GM12878 (cell line): ENCODE measurements around the gene AOPEP. TPM values are rescaled to one million over a fixed set of nuclear protein-coding genes. Genes with fewer than 3 reads are reported as not detected.

Source experiments
- ATAC-seq: fragments of 200-7000 bp; cut with Tn5 transposase; 3 replicates; pipeline ENCODE4 v1.9.1; 2020; ENCODE audit warnings: mild to moderate bottlenecking, moderate library complexity
- BruUV-seq: library from RNA; stranded (reverse); fragments of 400-500 nt; replicated peaks from 2 replicates; lab custom pipeline; 2021; lab: Mats Ljungman, UMichigan
- CTCF ChIA-PET: fragments of 300-600 bp; sonication (Branson Sonifier 250); formaldehyde crosslinking; extraction: SDS; loops from one replicate; lab custom pipeline; 2021; ENCODE audit warnings: inconsistent platforms; lab: Yijun Ruan, JAX
- POLR2A ChIA-PET: fragments of 350-600 bp; formaldehyde crosslinking; extraction: SDS; loops from one replicate; lab custom pipeline; 2021; ENCODE audit warnings: inconsistent platforms; lab: Charles Lee
- RAD21 ChIA-PET: fragments of 300-600 bp; sonication (Branson Sonifier 250); formaldehyde crosslinking; loops from one replicate; lab custom pipeline; 2023; ENCODE audit warnings: antibody characterized with exemption; ENCODE audit not compliant: unreplicated experiment; lab: Charles Lee
- SMC1A ChIA-PET: fragments of 300-600 bp; sonication (Branson Sonifier 250); formaldehyde crosslinking; loops from one replicate; lab custom pipeline; 2023; ENCODE audit not compliant: unreplicated experiment, uncharacterized antibody; lab: Charles Lee
- DNase-seq: peaks from one replicate; pipeline ENCODE4 v3.0.0-alpha.2; 2011; ENCODE audit warnings: low read depth, low spot score
- FAIRE-seq: peaks from 3 replicates; lab custom pipeline; 2011; peaks lifted over from hg19 to GRCh38; lab: Jason Lieb, UNC
- H2AFZ ChIP-seq: 2 replicates; pipeline ENCODE4 v1.6.0; 2011; ENCODE audit warnings: low read depth, low read length, control low read depth; ENCODE audit not compliant: control insufficient read depth
- H3K27ac ChIP-seq: 2 replicates; pipeline ENCODE4 v1.5.1; 2011; ENCODE audit warnings: control low read depth; ENCODE audit not compliant: control insufficient read depth, insufficient read depth
- H3K27me3 ChIP-seq, 2 experiments: replicated peaks in 1 of 2; 2 replicates each; pipeline versions ENCODE4 v1.6.0 to v1.6.1; 2011; ENCODE audit warnings: low read length in 1 of 2; ENCODE audit not compliant: control insufficient read depth in 2 of 2, insufficient read depth in 2 of 2
- H3K36me3 ChIP-seq, 2 experiments: 2 replicates each; pipeline ENCODE4 v1.5.1; 2011; ENCODE audit warnings: low read length in 1 of 2; ENCODE audit not compliant: control insufficient read depth in 2 of 2, insufficient read depth in 2 of 2
- H3K4me1 ChIP-seq: 2 replicates; pipeline ENCODE4 v1.6.1; 2011; ENCODE audit warnings: mild to moderate bottlenecking, low read length, moderate library complexity, mixed read lengths; ENCODE audit not compliant: control insufficient read depth, insufficient read depth
- H3K4me2 ChIP-seq: 2 replicates; pipeline ENCODE4 v1.6.0; 2011; ENCODE audit warnings: control low read depth; ENCODE audit not compliant: control insufficient read depth, insufficient read depth
- H3K4me3 ChIP-seq: fragments of 200-600 bp; sonication (generic); 2 replicates; pipeline ENCODE4 v1.5.1; 2016
- H3K79me2 ChIP-seq: 2 replicates; pipeline ENCODE4 v1.6.0; 2011; ENCODE audit warnings: low read length; ENCODE audit not compliant: control insufficient read depth, insufficient read depth
- H3K9ac ChIP-seq: 2 replicates; pipeline ENCODE4 v1.8.0; 2011; ENCODE audit warnings: low read length, control low read depth, mixed read lengths; ENCODE audit not compliant: control insufficient read depth, insufficient read depth
- H3K9me3 ChIP-seq: replicated peaks from 3 replicates; pipeline ENCODE4 v1.5.1; 2011; ENCODE audit warnings: mild to moderate bottlenecking, low read length; ENCODE audit not compliant: control insufficient read depth, insufficient read depth
- H4K20me1 ChIP-seq: 2 replicates; pipeline ENCODE4 v1.6.0; 2011; ENCODE audit not compliant: control insufficient read depth, insufficient read depth
- BMI1 ChIP-seq: fragments of 450-650 bp; IDR thresholded peaks from 2 replicates; pipeline ENCODE4 v1.6.1; 2016; ENCODE audit warnings: mild to moderate bottlenecking, moderate library complexity, borderline replicate concordance
- CBX3 ChIP-seq: fragments of 200-600 bp; sonication (generic); IDR thresholded peaks from 2 replicates; pipeline ENCODE4 v1.6.1; 2016; ENCODE audit warnings: low read depth, borderline replicate concordance
- HCFC1 ChIP-seq: fragments of 150-350 bp; IDR thresholded peaks from 2 replicates; pipeline ENCODE4 v1.6.1; 2014; ENCODE audit warnings: low read length
- POLR2AphosphoS5 ChIP-seq: IDR thresholded peaks from 2 replicates; pipeline ENCODE4 v1.6.1; 2011; ENCODE audit warnings: mild to moderate bottlenecking, low read length, inconsistent platforms
- STAT3 ChIP-seq: IDR thresholded peaks from 2 replicates; pipeline ENCODE4 v1.6.1; 2011; ENCODE audit warnings: low read depth, low read length, improper control_type of control experiment
- USF1 ChIP-seq: IDR thresholded peaks from 2 replicates; pipeline ENCODE4 v1.6.1; 2011; ENCODE audit warnings: borderline replicate concordance, low read depth, mild to moderate bottlenecking, moderate library complexity, mixed read lengths, low read length; ENCODE audit not compliant: insufficient read depth; ENCODE audit errors: extremely low read length
- ZNF384 ChIP-seq: IDR thresholded peaks from 2 replicates; pipeline ENCODE4 v1.6.1; 2012; ENCODE audit warnings: low read depth, mild to moderate bottlenecking, low read length, improper control_type of control experiment, borderline replicate concordance
- WGBS: methylation state at CpG from one replicate; pipeline ENCODE4 v1.1.6; 2016; ENCODE audit warnings: low lambda C conversion rate; ENCODE audit not compliant: insufficient replicate concordance, insufficient coverage; ENCODE audit errors: missing lambda C conversion rate; 5-methylcytosine and 5-hydroxymethylcytosine counted together
- in situ Hi-C: fragments of 300-500 bp; cut with MboI; formaldehyde crosslinking; loops from 9 replicates; pipeline ENCODE4 v1.14.3; 2018; ENCODE audit warnings: mixed read lengths
- intact Hi-C: fragments of 100-400 bp; cut with micrococcal nuclease; formaldehyde crosslinking; loops from one replicate; pipeline ENCODE4 v1.14.2; 2022; ENCODE audit not compliant: unreplicated experiment
- polyA plus RNA-seq, 11 experiments: library from polyadenylated mRNA; depleted of rRNA in 4 of 11; unstranded in 6 of 11; stranded (reverse) in 5 of 11; fragments of >200 nt; fragmentation: Nextera tagmentation in 4 of 11; fragmentation: Illumina TruSeq in 1 of 11; extraction: Ambion mirVana in 4 of 11; extraction: Trizol in 1 of 11; gene quantifications; 1 replicate in 1 of 11; 2 replicates in 10 of 11; pipeline versions ENCODE4 v1.2.1 to v1.2.3, GENCODE V29; 2011 to 2016; ENCODE audit warnings: inconsistent platforms in 2 of 11, missing spikeins in 2 of 11, low read depth in 1 of 11
- total RNA-seq, 4 experiments: library from RNA; depleted of rRNA in 3 of 4; stranded (reverse); fragments of >200 nt in 3 of 4; fragmentation: Illumina TruSeq in 1 of 4; extraction: Trizol in 1 of 4; gene quantifications; 2 replicates each; pipeline versions ENCODE4 v1.2.1 to v1.2.3, GENCODE V29; 2013 to 2021
- TF ChIP-seq, protein P1 (sequence below): IDR thresholded peaks from 2 replicates; pipeline ENCODE4 v1.6.1; 2012; ENCODE audit warnings: improper control_type of control experiment, low read depth, low read length; ENCODE audit not compliant: insufficient replicate concordance

AOPEP gene
- total and polyA plus RNA-seq, 10 of the 15 experiments (the other 5 are each of a cell fraction or from before 2014, with no cell fraction given): 2.3 to 16.9 (median 10.1) TPM

DNA sequence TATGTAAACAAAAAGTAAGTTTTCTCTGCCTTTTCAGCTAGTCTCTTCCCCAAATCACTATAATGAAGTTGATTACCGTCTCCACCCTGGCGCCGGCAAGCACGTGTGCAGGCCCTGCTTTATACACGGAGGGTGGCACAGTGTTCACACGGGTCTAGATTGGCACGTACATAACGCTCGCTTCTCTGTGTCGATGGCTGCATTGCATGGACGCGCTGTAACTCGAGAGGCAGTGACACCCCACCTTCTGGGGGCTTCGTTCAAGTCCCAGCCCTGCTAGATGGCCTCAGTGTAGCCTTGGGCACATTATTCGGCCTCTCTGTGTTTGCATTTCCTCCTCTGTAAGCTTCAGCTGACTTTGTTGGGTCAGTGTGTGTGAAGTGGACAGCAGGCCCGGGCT is 367.1 kb downstream of the AOPEP start:
- H3K4me1 ChIP-seq: no peaks in the 10 kb centered on the region; the same call in 1 of the 2 replicates

More for the DNA sequence above, 367.1 kb downstream of the AOPEP start:
- Histone ChIP-seq H3K79me2 (no peaks in the 10 kb centered on the region), H2AFZ (no peak overlapping the region), H3K27me3 (no peaks in the 10 kb centered on the region), H3K9ac (no peak overlapping the region), H3K4me2 (no peak overlapping the region), H3K9me3 (no peaks in the 10 kb centered on the region), H4K20me1 (no peaks in the 10 kb centered on the region)
- intact Hi-C loops: no loop called here
- CTCF ChIA-PET: interaction anchor here (1.3 to 1.4 kb wide), 2 partner anchors 34 to 310 kb away, joined by 3 to 5 read pairs; no protein-coding TSS in a partner anchor
- DNase-seq (no peak), FAIRE-seq (no peak), ATAC-seq (no peak)
- no TSS peak for BruUV-seq
- WGBS: 91% methylated on average over 16 of the region's 16 CpGs
- TF ChIP-seq CBX3: no peak
- TF ChIP-seq BMI1: no peak
- no peak for TF ChIP-seq HCFC1
- no peak for TF ChIP-seq ZNF384
- TF ChIP-seq, protein P1, sequence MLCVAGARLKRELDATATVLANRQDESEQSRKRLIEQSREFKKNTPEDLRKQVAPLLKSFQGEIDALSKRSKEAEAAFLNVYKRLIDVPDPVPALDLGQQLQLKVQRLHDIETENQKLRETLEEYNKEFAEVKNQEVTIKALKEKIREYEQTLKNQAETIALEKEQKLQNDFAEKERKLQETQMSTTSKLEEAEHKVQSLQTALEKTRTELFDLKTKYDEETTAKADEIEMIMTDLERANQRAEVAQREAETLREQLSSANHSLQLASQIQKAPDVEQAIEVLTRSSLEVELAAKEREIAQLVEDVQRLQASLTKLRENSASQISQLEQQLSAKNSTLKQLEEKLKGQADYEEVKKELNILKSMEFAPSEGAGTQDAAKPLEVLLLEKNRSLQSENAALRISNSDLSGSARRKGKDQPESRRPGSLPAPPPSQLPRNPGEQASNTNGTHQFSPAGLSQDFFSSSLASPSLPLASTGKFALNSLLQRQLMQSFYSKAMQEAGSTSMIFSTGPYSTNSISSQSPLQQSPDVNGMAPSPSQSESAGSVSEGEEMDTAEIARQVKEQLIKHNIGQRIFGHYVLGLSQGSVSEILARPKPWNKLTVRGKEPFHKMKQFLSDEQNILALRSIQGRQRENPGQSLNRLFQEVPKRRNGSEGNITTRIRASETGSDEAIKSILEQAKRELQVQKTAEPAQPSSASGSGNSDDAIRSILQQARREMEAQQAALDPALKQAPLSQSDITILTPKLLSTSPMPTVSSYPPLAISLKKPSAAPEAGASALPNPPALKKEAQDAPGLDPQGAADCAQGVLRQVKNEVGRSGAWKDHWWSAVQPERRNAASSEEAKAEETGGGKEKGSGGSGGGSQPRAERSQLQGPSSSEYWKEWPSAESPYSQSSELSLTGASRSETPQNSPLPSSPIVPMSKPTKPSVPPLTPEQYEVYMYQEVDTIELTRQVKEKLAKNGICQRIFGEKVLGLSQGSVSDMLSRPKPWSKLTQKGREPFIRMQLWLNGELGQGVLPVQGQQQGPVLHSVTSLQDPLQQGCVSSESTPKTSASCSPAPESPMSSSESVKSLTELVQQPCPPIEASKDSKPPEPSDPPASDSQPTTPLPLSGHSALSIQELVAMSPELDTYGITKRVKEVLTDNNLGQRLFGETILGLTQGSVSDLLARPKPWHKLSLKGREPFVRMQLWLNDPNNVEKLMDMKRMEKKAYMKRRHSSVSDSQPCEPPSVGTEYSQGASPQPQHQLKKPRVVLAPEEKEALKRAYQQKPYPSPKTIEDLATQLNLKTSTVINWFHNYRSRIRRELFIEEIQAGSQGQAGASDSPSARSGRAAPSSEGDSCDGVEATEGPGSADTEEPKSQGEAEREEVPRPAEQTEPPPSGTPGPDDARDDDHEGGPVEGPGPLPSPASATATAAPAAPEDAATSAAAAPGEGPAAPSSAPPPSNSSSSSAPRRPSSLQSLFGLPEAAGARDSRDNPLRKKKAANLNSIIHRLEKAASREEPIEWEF: no peak
- no peak for TF ChIP-seq USF1
- TF ChIP-seq STAT3: no peak
- no peak for TF ChIP-seq POLR2AphosphoS5
- TF ChIP-seq, all 136 proteins: peak for 0
- H3K36me3 ChIP-seq: no peaks in the 10 kb centered on the region
- RAD21 ChIA-PET: no interaction called here
- SMC1A ChIA-PET: no interaction called here
- H3K4me3 ChIP-seq: no peak overlapping the region
- no peak overlapping the region for H3K27ac ChIP-seq
- in situ Hi-C loops: no loop called here
- POLR2A ChIA-PET: no interaction called here
